ENCODE measurements around the gene CBLN3.

CBLN3 gene

DNA sequence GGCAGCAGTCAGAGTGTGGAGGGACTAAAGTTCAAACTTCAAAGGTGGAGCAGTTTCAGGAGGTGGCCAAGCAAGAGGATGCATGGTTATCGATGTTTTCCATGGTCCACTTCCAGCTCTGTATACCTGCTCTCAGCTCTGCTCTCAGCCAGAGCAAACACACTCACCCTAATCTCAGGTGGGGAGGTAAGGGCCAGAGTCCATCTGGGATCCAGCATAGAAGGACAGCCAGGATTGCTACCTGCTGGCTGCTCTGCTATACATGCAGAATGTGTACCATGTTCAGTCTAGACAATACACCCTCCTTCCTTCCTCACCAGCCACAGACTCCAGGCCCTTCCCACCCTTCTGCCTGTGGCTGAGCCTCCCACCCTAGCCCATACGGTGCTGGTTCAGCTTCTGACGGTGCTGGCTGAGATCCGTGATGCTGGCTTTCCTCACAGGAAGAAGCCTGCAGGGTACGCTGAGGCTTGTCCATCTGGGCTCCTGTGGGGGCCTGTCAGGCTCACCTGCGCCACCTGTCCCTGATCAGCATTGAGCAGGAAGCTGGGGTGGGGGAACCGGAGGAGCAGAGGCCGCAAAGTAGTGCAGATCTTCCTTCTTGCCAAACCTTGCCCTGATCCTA is 2.4 kb downstream of the CBLN3 start:
- no peak for DNase-seq (ENCODE audit: low read depth in 1 of 2, low spot score in 1 of 2)

GRCh38 chr14:24426150-24426911 is 3.1 kb downstream of the CBLN3 start:
- DNase-seq (ENCODE audit: low read depth in 1 of 2, low spot score in 1 of 2), result no peak

DNA sequence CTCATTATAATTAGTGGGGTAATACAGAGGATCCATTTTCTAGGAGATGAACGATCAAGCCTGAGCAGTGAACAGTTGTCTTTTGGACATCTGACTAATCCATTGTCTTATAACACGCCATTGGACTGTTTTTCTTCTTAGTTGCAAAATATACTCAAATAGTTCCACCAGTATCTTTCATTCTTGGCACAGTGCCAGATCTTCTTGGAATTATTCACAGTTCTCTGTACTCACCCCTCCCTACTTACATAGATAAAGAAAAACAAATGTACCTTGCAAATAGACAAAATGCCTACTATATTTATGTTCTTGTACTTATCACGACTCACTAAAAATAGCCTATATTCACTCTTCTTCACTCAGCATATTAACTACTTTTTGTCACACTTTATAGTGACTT is 3.8 kb downstream of the CBLN3 start:
- no peak for DNase-seq (ENCODE audit: low read depth in 1 of 2, low spot score in 1 of 2)

DNA sequence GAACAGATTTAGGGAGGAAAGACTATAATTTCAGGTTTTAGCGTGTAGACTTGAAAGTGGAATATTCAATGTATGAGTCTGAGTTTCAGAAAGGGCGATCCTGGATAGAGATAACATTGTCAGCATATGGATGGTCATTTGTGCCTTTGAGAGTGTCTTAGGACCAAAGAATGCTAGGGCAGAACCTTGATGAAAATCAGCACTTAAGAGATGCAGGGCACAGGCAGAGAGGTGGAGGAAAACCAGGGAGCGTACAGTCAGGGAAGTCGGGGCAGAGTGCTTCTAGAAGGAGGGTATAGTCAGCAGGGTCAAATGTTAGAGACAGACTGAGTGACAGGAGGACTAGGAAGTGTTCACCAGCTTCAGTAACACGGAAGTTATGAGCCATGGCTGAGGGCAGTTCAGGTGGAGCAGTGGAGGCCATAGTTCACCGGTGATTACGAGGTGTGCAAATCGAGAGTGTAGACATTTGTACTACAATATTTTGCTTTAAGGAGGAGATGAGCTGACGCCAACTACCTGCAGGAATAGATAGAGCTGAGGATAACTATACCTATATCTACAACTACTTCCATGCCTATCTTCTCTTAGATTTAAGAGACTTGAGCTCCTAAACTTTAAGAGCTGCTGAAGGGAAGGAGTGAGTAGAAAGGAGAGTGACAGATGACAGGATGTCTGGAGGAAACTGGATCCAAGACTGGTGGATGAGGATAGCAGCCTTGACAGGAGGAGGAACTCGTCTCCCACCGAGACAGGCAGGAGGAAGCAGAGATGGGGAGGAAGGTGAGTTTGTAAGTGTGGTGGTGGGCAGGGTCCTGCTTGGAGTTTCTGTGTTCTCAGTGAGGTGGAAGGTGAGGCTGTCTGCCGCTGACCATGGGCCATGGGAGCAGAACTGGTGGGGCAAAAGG is 6.5 kb downstream of the CBLN3 start:
- DNase-seq (ENCODE audit: low read depth in 1 of 2, low spot score in 1 of 2), result no peak

DNA sequence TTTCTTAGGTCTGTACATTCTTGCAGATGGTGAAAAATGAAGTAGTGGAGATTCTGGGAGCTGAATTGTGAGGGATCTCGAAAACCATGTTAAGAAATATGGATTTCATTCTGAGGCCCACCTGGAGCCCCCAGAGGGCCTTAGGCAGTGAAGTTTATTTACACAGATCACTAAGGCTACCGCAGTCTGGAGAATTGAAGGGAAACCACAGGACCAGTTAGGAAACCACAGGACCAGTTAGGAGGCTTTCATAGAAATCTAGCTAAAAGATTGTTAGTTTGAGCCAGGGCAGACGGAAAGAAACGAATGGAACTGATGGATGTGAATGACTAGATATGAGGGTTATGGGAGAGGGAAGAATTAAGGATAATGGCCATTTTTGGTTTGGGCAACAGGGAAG is 7.2 kb downstream of the CBLN3 start:
- no peak for DNase-seq (ENCODE audit: low read depth in 1 of 2, low spot score in 1 of 2)

- DNase-seq (ENCODE audit: low read depth in 1 of 2, low spot score in 1 of 2), result no peak
Observed at GRCh38 chr14:24418492-24418873, 11.0 kb downstream of the CBLN3 start.

GRCh38 chr14:24417832-24418491 is 11.5 kb downstream of the CBLN3 start:
- no peak for DNase-seq (ENCODE audit: low read depth in 1 of 2, low spot score in 1 of 2)

GRCh38 chr14:24416932-24417619 is 12.4 kb downstream of the CBLN3 start:
- no peak for DNase-seq (ENCODE audit: low read depth in 1 of 2, low spot score in 1 of 2)

- no peak for DNase-seq (ENCODE audit: low read depth in 1 of 2, low spot score in 1 of 2)
Observed at GRCh38 chr14:24416254-24416931, 13.1 kb downstream of the CBLN3 start.

DNA sequence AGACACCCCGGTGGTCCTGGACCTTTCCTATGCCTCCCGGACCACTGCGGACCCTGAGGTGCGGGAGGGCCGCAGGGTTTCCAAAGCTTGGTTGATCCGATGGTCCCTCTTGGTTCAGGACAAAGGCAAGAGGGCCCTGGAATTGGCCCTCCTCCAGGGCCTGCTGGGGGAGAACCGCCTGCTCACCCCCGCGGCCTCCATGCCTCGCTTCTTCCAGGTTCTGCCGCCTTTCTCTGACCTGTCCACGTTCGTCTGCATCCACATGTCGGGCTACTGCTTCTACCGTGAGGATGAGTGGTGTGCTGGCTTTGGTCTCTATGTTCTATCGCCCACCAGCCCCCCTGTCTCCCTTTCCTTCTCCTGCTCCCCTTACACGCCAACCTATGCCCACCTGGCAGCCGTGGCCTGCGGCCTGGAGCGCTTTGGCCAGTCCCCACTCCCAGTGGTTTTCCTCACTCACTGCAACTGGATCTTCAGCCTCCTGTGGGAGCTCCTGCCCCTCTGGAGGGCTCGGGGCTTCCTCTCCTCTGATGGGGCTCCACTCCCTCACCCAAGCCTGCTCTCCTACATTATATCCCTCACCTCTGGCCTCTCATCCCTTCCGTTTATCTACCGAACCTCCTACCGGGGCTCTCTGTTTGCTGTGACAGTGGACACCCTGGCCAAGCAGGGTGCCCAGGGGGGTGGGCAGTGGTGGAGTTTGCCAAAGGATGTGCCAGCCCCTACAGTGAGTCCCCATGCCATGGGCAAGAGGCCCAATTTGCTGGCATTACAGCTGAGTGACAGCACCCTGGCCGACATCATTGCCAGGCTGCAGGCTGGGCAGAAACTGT is 13.8 kb downstream of the CBLN3 start:
- DNase-seq (ENCODE audit: low read depth in 1 of 2, low spot score in 1 of 2), result no peak

DNA sequence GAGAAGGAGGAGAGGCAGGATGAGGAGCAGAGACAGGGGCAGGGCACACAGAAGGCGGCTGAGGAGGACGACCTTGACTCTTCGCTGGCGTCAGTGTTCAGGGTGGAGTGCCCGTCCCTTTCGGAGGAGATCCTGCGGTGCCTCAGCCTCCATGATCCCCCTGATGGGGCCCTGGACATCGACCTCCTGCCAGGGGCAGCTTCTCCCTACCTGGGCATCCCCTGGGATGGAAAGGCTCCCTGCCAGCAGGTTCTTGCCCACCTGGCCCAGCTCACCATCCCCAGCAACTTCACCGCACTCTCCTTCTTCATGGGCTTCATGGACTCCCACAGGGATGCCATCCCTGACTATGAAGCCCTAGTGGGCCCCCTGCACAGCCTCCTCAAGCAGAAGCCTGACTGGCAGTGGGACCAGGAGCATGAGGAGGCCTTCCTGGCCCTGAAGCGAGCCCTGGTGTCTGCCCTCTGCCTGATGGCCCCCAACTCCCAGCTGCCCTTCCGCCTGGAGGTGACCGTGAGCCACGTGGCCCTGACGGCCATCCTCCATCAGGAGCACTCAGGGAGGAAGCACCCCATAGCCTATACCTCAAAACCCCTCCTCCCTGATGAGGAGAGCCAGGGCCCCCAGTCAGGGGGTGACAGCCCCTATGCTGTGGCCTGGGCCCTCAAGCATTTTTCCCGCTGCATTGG is 14.6 kb downstream of the CBLN3 start:
- no peak for DNase-seq (ENCODE audit: low read depth in 1 of 2, low spot score in 1 of 2)

GRCh38 chr14:24414077-24414476 is 15.4 kb downstream of the CBLN3 start:
- no peak for DNase-seq (ENCODE audit: low read depth in 1 of 2, low spot score in 1 of 2)

GRCh38 chr14:24411443-24412389 is 17.8 kb downstream of the CBLN3 start:
- DNase-seq (ENCODE audit: low read depth in 1 of 2, low spot score in 1 of 2), result no peak

- no peak for DNase-seq (ENCODE audit: low read depth in 1 of 2, low spot score in 1 of 2)
Observed at GRCh38 chr14:24409956-24410355, 19.5 kb downstream of the CBLN3 start.

DNA sequence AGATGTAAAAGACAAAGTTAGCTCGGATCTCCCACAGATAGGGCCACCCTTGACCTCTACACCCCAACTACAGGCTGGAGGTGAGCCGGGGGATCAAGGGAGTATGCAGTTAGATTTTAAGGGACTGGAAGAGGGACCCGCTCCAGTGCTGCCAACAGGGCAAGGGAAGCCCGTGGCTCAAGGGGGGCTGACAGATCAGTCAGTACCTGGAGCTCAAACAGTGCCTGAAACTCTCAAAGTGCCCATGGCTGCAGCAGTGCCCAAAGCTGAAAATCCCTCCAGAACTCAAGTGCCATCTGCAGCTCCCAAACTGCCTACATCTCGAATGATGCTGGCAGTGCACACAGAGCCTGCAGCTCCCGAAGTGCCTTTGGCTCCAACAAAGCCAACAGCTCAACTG is 20.3 kb downstream of the CBLN3 start:
- no peak for DNase-seq (ENCODE audit: low read depth in 1 of 2, low spot score in 1 of 2)

- no peak for DNase-seq (ENCODE audit: low read depth in 1 of 2, low spot score in 1 of 2)
Observed at GRCh38 chr14:24408764-24409163, 20.7 kb downstream of the CBLN3 start.

GRCh38 chr14:24407608-24408325 is 21.7 kb downstream of the CBLN3 start:
- no peak for DNase-seq (ENCODE audit: low read depth in 1 of 2, low spot score in 1 of 2)

Measured in activated T-helper 1 cell treated with anti-CD3 and anti-CD28 coated beads, Interleukin-2, amount 50 U/mL, for 16 hours (primary cell).